SKM-1 (cell line): ENCODE data around the gene RELA.
A peak's percentile ranks its signal among the peaks of the same experiment; 100 is the strongest.
"Not testable (repeated sequence)": the region's sequence is repeated elsewhere in the genome, so short reads cannot be mapped to it uniquely, and the experiment has no call there.

Source experiments
- DNase-seq: peaks from one replicate; lab custom pipeline; 2025; ENCODE audit not compliant: unreplicated experiment; lab: John Stamatoyannopoulos, UW

Gene RELA

DNA sequence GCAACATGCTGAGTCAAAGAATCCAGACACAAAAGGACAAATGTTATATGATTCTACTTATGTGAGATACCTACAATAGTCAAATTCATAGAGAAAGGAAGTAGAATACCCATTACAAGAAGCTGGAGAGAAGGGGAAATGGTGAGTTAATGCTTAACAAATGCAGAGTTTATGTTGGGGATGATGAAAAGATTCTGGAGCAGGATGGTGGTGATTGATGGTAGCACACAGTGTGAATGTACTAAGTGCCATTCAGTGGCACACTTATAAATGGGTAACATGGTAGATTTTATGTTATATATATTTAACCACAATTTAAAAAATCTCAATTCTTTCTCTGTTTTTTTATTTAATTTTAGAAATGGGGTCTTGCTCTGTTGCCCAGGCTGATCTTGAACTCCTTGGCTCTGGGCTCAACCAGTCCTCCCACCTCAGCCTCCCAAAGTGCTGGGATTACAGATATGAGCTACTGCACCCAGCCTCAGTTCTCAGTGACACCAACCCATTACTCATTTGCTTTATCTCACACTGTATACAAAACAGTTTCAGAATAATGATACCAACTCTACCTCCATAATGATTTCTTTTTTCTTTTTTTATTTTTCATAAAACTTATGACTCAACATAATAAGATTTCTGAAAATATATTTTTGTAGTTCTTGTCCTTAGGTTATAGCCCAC is 9.6 kb upstream of the RELA start:
- no peak for DNase-seq

DNA sequence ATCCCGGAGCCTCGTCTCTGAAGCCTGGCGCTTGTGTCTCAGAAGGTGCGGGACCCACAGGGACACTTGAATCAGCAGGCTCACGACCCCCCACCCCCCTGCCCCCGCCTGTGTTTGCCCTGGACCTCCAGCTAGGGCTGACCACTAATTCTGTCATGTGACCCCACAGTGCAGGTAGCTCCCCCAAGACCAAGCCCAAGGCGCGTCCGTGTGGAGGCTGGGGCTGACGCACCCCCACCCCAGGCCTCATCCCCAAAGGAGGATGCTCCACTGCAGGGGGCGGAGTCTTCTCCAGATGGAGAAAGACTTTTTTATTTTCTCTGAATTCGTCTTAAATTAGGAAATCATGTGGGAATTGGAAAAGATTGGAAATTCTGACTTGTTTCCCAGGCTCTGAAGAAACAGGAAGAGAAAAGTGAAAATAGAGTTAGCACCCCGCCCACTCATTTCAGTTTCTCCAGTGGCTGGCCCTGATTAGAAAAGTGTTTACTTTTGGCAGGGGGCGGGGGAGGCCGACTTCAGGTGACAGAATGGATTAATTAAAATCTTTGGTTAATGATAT is 1.0 kb upstream of the RELA start:
- DNase-seq, result no peak

DNA sequence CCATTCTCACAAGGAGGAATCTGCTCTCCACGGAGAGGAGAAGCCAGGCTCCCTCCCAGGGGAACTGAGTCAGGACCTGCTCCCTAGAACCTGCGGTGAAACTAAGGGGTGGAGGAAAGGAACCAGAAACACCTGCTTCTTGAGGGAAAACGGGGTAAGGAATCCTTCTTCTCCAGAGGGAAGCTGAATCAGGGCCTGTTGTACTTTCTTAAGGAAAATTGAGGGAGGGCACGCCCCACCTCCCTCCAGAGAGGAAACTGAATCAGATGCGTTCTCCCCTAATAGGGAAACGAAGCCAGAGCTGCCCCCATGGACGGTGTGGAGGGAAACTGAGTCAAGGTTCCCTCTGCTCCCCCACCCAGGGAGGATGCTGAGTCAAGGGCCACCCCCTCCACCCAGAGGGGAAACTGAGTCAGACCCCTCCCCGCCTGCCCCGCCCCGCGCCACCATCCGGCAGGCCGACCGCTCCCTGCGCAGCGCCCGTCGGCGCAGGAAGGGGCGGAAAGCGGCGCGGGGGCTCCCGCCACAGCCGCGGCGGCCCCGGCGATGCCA is 393 bp downstream of the RELA start:
- DNase-seq, result no peak

DNA sequence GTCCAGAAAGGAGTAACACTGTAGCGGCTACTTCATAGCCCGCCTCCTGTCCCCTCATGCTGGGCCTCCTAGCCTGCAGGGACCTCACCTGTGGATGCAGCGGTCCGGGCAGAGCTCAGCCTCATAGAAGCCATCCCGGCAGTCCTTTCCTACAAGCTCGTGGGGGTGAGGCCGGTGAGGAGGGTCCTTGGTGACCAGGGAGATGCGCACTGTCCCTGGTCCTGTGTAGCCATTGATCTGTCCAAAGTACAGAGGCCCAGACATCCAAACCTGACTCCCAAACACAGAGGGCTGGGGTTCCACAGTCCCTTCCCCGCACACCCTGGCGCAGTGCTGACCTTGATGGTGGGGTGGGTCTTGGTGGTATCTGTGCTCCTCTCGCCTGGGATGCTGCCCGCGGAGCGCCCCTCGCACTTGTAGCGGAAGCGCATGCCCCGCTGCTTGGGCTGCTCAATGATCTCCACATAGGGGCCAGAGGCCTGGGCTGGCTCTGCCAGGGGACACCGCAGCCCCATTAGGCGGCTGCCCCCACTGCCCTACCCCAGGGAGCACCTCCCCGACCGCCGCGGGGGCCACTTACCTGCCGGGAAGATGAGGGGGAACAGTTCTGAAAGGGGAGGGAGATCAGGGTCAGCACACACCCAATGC is 993 bp downstream of the RELA start:
- DNase-seq, result no peak

DNA sequence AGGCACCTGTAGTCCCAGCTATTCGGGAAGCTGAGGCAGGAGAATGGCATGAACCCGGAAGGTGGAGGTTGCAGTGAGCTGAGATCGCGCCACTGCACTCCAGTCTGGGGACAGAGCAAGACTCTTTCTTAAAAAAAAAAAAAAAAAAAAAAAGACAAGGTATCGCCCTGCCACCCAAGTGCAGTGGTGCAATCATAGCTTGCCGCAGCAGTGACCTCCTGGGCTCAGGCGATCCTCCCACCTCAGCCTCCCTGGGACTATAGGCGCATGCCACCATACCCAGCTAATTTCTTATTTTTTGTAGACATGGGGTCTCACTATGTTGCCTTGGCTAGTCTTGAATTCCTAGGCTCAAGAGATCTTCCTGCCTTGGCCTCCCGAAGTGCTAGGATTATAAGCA is 1.8 kb downstream of the RELA start:
- not testable (repeated sequence) for DNase-seq

DNA sequence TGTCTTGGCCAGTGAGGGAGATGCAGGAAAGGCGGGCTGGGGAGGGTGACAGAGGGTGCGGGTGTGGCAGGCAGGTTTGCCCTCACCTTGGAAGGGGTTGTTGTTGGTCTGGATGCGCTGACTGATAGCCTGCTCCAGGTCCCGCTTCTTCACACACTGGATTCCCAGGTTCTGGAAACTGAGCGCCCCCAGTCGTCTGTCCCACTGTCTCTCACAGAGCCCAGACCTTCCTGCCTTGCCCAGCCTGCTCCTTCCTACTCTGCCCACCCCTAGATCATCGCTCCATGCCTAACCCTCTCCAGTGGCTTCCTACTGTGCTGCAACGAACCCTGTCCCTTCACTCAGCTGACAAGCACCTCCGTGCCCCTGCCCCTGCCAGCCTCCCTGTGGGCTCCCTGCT is 2.7 kb downstream of the RELA start:
- no peak for DNase-seq

DNA sequence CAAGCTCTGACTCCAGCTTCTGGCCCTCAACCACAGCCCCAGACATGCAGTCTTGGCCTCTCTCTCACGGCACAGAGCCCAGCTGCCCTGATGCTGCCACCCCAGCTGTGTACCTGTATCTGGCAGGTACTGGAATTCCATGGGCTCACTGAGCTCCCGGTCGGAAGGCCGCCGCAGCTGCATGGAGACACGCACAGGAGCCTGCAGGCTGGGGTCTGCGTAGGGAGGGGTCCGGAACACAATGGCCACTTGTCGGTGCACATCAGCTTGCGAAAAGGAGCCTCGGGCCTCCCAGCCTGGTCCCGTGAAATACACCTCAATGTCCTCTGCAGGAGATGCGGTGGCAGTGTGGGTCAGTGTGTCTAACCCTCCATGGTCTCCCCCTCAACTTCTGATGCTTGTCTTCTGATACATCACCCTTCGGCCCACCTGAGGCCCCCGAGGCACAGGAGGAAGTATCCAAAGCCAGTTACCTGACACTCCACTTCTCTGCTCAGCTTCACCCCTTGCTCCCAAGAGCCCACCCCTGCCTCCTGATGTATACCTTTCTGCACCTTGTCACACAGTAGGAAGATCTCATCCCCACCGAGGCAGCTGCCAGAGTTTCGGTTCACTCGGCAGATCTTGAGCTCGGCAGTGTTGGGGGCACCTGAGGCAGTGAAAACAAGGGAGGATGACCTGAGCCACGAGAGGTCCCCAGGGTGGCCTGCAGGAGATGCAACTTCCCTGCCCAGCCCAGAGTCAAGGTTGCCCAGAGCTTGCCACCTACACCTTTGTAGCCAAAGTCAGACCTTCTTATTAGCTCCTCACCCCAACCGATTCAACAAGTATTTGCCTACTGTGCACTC is 4.3 kb downstream of the RELA start:
- DNase-seq, result no peak

DNA sequence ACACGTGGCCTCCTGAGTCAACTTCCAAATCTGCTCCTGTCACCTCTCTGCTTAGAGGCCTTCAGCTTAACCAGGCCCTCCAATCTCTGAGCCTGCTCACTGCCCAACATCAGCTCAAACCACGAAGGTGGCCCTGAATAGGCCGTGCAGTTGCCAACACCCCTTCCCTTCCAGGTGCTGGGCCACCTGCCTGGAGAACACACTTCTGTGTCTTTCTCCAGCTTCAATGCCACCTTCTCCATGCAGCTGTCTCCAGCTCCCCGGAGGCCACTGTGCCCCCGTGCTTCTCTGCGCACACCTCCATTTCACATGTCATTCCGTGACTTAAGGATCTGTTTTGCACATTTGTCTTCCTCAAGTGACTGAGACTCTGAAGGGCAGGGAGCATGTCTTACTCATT is 5.3 kb downstream of the RELA start:
- no peak for DNase-seq

DNA sequence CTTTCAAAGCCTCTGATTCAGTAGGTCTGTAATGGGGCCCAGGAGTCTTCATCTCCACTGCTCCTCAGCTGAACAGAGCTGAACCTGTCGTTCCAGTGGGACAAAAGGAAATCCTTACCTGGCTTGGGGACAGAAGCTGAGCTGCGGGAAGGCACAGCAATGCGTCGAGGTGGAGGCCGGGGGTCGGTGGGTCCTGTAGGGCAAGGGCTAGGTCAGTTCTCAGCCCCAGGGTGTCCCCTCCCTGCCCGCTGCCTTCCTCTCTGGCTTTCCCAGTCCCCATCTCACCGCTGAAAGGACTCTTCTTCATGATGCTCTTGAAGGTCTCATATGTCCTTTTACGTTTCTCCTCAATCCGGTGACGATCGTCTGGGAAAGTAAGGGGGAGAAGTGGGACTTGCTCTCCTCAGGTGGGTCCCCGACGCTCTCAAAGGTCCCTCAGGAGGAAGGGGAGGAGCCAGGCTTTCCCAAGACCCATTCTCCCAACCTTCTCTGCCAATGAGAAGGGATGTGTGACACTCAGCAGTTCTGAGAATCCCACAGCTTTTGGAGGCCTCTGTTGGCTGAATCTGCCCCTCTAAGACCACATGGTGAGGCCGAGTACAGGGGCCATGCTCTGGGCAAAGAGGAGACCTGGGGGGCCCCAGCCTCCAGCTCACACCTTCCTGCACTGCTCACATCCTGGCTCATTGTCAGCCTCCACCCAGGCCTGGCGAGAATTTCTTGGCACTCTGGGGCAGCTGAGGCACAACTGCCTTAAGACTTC is 7.0 kb downstream of the RELA start:
- no peak for DNase-seq

DNA sequence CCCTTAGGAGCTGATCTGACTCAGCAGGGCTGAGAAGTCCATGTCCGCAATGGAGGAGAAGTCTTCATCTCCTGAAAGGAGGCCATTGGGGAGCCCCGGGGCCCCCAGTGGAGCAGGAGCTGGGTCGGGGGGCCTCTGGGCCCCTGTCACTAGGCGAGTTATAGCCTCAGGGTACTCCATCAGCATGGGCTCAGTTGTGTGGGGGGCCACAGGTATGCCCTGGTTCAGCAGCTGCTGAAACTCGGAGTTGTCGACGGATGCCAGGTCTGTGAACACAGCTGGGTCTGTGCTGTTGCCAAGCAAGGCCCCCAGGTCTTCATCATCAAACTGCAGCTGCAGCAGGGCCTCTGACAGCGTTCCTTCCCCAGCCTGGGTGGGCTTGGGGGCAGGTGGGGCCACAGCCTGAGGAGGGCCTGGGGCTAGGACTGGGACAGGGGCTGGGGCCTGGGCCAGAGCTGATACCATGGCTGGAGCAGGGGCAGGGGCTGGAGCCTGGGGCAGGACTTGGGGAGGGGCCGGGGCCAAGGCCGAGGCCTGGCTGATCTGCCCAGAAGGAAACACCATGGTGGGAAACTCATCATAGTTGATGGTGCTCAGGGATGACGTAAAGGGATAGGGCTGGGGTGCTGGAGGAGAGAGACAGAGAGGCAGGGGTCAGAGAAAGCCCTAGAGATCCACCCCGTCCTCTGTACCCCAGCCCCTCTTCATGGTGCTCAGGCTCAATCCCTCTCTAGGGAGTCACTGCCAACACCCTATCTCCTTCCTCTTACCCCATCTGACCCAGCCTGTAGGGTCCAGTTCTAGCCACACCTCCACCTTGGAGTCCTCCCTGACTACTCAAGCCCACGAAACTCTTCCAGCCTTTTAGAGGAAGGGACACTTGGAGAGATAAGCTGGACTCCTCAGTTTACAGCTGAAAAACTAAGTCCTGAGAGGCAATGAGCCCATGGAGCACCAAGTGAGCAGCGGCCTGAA is 8.1 kb downstream of the RELA start:
- DNase-seq, result no peak

DNA sequence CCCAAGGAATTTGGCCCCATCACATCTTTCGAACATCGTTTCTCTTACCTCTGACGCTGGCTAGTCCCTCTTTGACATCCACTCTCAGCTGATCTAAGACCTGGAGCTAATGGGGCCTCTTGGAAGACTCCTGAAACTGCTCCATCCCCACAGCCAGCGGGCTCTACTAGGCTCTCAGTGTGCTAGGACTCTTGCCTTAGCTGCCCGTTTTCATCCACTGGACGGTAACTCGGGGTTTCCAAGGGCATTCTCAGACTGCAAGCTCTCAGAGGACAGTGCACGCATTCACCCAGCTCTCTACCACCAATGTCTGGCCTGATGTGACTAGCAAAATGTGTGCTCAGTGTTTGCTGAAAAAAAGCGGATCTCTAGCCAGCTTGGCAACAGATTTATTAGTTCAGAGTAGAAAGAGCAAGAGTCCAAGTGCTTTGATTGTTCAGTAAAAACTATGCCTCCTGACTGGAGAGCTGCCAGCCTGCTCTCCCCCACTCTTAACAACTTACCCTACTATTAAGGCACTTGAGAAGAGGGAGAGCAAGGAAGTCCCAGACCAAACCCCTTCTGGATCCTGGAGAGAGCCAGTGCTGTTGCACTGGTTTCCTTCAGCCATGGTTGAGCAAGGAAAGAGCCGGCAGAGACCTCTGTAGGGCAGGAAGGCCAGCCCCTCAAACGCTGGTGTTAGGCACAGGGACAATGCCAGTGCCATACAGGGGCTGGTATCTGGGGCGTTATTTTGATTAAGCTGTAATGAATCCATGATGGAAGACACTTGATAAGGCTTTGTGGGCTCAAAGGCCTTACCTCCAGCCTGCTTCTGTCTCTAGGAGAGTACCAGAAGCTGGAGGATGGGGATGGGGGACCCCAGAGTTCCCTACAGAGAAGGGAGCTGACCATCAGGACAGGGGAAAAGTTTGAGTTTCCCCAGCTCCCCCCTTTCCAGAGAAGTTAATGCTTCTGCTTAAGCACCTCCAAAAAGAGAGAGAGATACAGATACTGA is 9.2 kb downstream of the RELA start:
- no peak for DNase-seq

DNA sequence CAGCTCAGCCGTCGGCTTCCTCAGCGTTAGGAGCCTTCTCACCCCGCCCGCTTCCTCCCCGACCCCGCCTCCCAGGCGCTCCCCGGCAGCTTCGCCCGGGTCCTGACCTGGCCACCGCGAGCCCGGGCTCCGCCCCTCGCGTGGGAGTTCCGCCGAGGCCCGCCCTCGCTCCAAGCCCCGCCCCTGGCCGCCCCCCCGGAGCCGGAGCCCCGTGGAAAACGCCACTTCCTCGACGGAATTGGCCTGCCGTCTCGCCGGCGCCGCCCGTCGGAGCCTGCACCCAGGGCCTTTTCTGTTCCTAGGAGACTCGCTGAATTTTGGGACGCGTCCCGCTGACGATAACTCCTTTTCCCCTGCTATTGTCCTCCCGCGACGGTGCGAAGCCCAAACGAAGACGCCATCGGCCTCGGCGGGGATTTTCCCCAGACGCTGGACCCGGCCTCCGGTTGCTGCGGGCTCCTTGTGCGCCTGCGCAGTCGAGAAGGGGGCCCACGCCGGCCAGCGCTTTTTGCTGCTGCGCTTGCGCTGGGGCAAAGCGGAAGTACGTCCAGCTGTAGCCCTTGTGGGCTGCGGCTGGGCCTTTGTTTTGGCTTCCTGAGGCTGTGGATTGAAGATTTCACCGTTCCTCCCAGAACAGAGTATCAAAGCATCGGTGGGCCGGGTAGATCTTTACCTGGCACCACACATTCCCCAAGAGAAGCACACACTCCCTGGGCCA is 10.0 kb downstream of the RELA start:
- peak; percentile 83 for DNase-seq

DNA sequence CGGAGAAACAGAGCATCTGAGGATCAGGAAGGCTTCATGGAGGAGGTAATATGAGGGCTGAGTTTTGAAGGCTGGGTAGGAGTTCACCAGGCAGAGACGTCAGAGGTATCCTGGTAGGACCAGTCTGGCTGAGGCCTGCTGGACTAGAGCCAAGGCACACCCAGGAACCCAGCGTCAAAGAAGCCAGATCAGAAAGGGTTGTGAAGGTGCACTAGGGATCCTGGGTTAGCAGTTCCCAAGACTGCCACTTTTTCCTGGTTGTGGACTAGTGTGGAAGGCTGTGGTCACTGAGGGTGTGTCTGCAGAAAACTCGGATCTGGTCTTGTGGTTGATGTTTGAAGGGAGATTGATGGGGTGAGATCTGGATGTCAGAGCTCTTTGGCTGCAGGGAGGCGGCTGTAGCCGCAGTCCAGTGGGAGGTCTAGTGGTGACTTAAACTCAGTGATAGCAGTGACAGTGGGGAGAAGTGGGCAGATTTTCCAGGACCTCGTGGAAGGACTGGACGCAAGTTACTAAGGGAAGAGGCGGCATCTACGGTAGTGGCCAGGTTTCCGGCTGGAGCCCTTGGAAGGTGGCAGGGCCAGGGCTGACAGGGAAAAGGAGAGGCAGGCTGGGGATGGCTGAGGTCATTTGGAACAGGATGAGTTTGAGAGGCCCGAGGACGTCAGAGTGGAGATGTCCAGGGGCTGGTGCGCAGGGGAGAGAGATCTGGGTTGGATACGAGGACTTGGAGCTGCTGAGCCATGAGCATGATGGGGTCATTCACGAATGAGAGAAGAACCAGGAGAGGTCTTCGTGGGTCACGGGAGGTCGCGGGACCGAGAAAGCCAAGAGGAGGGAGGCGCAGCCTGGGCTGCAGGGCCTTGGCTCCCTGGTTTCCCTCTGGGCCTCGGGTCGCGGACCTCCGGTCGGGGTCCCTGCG is 10.9 kb downstream of the RELA start:
- DNase-seq, result no peak

DNA sequence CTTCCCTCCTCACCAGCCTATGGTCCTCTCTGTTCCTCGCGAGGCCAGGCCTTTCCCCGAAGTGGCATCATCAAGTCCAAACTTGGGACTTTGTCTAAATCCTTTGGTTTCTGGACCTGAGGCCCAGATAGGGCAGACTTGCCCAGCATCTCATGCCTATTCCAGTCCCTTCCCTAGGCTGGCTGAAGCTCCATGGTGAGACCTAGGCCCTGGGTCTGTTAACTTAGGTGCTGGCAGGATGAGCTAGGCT is 11.5 kb downstream of the RELA start:
- DNase-seq, result no peak

DNA sequence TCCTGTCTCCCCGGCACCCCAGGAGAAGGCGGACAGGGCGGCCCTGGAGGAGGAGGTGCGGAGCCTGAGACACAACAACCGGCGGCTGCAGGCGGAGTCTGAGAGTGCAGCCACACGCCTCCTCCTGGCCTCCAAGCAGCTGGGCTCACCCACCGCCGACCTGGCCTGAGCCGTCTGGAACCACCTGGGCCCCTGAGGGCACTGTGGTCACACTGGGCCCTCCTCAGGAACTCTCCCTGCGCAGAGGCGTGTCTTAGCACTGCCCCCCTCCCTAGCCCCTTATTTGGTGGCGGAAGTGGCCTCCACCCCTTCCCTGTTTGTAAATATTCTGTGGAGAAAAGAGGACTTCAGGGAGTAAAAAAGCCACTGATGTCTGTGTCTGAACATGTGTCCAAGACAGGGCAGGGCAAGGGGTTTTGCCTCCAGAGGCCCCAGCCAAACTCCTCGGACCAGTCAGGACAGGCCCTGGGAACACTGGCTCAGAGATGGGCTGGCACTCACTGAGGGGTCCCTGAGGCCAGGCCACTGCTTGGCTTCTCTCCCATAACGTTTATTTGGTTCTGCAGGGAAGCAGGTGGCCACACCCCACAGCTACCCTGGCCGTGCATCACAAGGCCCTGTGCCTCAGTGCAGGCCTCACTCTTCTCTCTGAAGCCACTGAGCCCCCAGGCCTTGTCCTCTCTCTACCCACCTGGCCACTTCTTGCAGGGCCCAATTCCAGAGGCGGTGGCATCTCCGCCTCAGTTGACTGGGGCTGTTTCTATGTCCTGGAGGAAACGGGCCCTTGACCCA is 12.0 kb downstream of the RELA start:
- no peak for DNase-seq
